22Rv1 (cell line): ENCODE results near the gene NOD1.

Experiments
- ZFX ChIP-seq: fragments of 450-650 bp; IDR thresholded peaks from 2 replicates; pipeline ENCODE4 v1.6.1; 2017; ENCODE audit warnings: antibody characterized with exemption, borderline replicate concordance
- TF ChIP-seq, protein P1 (sequence below): fragments of 450-650 bp; IDR thresholded peaks from 2 replicates; pipeline ENCODE4 v1.5.1; 2017; ENCODE audit warnings: mild to moderate bottlenecking

DNA sequence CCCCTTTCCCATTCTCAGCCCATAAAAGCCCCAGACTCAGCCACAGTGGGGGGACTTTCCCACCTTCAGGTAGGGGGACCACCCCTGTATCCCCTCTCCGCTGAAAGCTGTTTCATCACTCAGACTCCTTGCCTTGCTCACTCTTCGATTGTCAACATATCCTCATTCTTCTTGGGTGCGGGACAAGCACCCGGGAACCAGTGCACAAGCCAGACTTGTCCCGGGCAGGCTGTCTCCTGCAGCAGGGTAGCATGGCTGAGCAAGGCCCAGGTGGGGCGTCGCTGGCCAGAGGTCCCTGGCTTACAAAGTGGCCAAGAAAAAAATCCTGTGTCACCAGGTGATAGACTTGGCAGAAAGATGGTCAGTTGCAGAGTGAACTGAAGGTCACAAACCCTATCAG, 64.7 kb downstream of the NOD1 start:
- TF ChIP-seq, protein P1, sequence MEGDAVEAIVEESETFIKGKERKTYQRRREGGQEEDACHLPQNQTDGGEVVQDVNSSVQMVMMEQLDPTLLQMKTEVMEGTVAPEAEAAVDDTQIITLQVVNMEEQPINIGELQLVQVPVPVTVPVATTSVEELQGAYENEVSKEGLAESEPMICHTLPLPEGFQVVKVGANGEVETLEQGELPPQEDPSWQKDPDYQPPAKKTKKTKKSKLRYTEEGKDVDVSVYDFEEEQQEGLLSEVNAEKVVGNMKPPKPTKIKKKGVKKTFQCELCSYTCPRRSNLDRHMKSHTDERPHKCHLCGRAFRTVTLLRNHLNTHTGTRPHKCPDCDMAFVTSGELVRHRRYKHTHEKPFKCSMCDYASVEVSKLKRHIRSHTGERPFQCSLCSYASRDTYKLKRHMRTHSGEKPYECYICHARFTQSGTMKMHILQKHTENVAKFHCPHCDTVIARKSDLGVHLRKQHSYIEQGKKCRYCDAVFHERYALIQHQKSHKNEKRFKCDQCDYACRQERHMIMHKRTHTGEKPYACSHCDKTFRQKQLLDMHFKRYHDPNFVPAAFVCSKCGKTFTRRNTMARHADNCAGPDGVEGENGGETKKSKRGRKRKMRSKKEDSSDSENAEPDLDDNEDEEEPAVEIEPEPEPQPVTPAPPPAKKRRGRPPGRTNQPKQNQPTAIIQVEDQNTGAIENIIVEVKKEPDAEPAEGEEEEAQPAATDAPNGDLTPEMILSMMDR: no peak
- no peak for TF ChIP-seq ZFX
